ENCODE data around the gene TNFRSF8.

GRCh38 chr1:12147201-12147701, 84.1 kb downstream of the TNFRSF8 start:
- TF ChIP-seq CTCF (IDR thresholded peaks at IDR 0.05) (no peak), EZH2 (IDR thresholded peaks at IDR 0.05; ENCODE audit: borderline replicate concordance, insufficient read depth, low read depth, low read length, poor library complexity, severe bottlenecking) (no peak)
